ENCODE measurements around the gene CNOT2. TPM values are rescaled to one million over a fixed set of nuclear protein-coding genes. Genes with fewer than 3 reads are reported as not detected.

CNOT2 gene
- total RNA-seq, 1 donor = 153 TPM

GRCh38 chr12:70249903-70250302, 6.7 kb downstream of the CNOT2 start:
- H3K9me3 ChIP-seq (ENCODE audit: low read depth, low read length) = no peaks in the 10 kb centered on the region
- no peak overlapping the region for H3K4me2 ChIP-seq (ENCODE audit: insufficient read depth, low read length)
- no peaks in the 10 kb centered on the region for H3K36me3 ChIP-seq (ENCODE audit: insufficient read depth, low read length)
- H3K27ac ChIP-seq (ENCODE audit: low read depth, low read length) = no peak overlapping the region
- H3K27me3 ChIP-seq (ENCODE audit: insufficient read depth, low read length) = no peaks in the 10 kb centered on the region
- H4K20me1 ChIP-seq (ENCODE audit: insufficient read depth, low read length) = peaks cover 43% of the 10 kb centered on the region
- TF ChIP-seq CTCF (IDR thresholded peaks at IDR 0.05; ENCODE audit: extremely low read depth, low read depth, low read length) = no peak
- H3K4me1 ChIP-seq (ENCODE audit: insufficient read depth, low read length) = peaks cover 15% of the 10 kb centered on the region
- H3K4me3 ChIP-seq (ENCODE audit: insufficient read depth, low read length) = no peak overlapping the region
- no peak for DNase-seq (ENCODE audit: insufficient read length, low spot score, missing footprints)
- H3K79me2 ChIP-seq (ENCODE audit: insufficient read depth, low read length) = peaks cover 98% of the 10 kb centered on the region
- no peak overlapping the region for H2AFZ ChIP-seq (ENCODE audit: low read length)

- Histone ChIP-seq H3K9me3 (ENCODE audit: low read depth, low read length) (no peaks in the 10 kb centered on the region), H3K36me3 (ENCODE audit: insufficient read depth, low read length) (no peaks in the 10 kb centered on the region), H2AFZ (ENCODE audit: low read length) (no peak overlapping the region), H4K20me1 (ENCODE audit: insufficient read depth, low read length) (peaks cover 35% of the 10 kb centered on the region), H3K4me2 (ENCODE audit: insufficient read depth, low read length) (no peak overlapping the region), H3K27me3 (ENCODE audit: insufficient read depth, low read length) (no peaks in the 10 kb centered on the region), H3K4me1 (ENCODE audit: insufficient read depth, low read length) (peaks cover 10% of the 10 kb centered on the region), H3K27ac (ENCODE audit: low read depth, low read length) (no peak overlapping the region), H3K4me3 (ENCODE audit: insufficient read depth, low read length) (no peak overlapping the region), H3K79me2 (ENCODE audit: insufficient read depth, low read length) (peaks cover 97% of the 10 kb centered on the region)
- TF ChIP-seq CTCF (IDR thresholded peaks at IDR 0.05; ENCODE audit: extremely low read depth, low read depth, low read length) = no peak
- DNase-seq (ENCODE audit: insufficient read length, low spot score, missing footprints) = no peak
Measured at GRCh38 chr12:70251226-70251625, 8.0 kb downstream of the CNOT2 start.

- no peak overlapping the region for H2AFZ ChIP-seq (ENCODE audit: low read length)
- peaks cover 97% of the 10 kb centered on the region for H3K79me2 ChIP-seq (ENCODE audit: insufficient read depth, low read length)
- no peaks in the 10 kb centered on the region for H3K9me3 ChIP-seq (ENCODE audit: low read depth, low read length)
- no peak overlapping the region for H3K27ac ChIP-seq (ENCODE audit: low read depth, low read length)
- no peak for DNase-seq (ENCODE audit: insufficient read length, low spot score, missing footprints)
- peaks cover 34% of the 10 kb centered on the region for H4K20me1 ChIP-seq (ENCODE audit: insufficient read depth, low read length)
- H3K36me3 ChIP-seq (ENCODE audit: insufficient read depth, low read length) = no peaks in the 10 kb centered on the region
- no peaks in the 10 kb centered on the region for H3K27me3 ChIP-seq (ENCODE audit: insufficient read depth, low read length)
- H3K4me3 ChIP-seq (ENCODE audit: insufficient read depth, low read length) = no peak overlapping the region
- no peak for TF ChIP-seq CTCF (IDR thresholded peaks at IDR 0.05; ENCODE audit: extremely low read depth, low read depth, low read length)
- no peak overlapping the region for H3K4me2 ChIP-seq (ENCODE audit: insufficient read depth, low read length)
- H3K4me1 ChIP-seq (ENCODE audit: insufficient read depth, low read length) = peaks cover 6% of the 10 kb centered on the region
Measured at GRCh38 chr12:70251661-70252060, 8.4 kb downstream of the CNOT2 start.

- H2AFZ ChIP-seq (ENCODE audit: low read length) = no peak overlapping the region
- no peak for DNase-seq (ENCODE audit: insufficient read length, low spot score, missing footprints)
- peaks cover 30% of the 10 kb centered on the region for H4K20me1 ChIP-seq (ENCODE audit: insufficient read depth, low read length)
- peaks cover 4% of the 10 kb centered on the region for H3K4me1 ChIP-seq (ENCODE audit: insufficient read depth, low read length)
- no peak overlapping the region for H3K4me3 ChIP-seq (ENCODE audit: insufficient read depth, low read length)
- no peak overlapping the region for H3K4me2 ChIP-seq (ENCODE audit: insufficient read depth, low read length)
- H3K79me2 ChIP-seq (ENCODE audit: insufficient read depth, low read length) = peaks cover 97% of the 10 kb centered on the region
- no peak for TF ChIP-seq CTCF (IDR thresholded peaks at IDR 0.05; ENCODE audit: extremely low read depth, low read depth, low read length)
- H3K9me3 ChIP-seq (ENCODE audit: low read depth, low read length) = no peaks in the 10 kb centered on the region
- H3K27me3 ChIP-seq (ENCODE audit: insufficient read depth, low read length) = no peaks in the 10 kb centered on the region
- no peaks in the 10 kb centered on the region for H3K36me3 ChIP-seq (ENCODE audit: insufficient read depth, low read length)
- no peak overlapping the region for H3K27ac ChIP-seq (ENCODE audit: low read depth, low read length)
Measured at GRCh38 chr12:70252832-70253231, 9.6 kb downstream of the CNOT2 start.

Measured in osteoblast (primary cell).